ENCODE measurements around the gene PPP1R14C. TPM values are rescaled to one million over a fixed set of nuclear protein-coding genes. Genes with fewer than 3 reads are reported as not detected.

Gene PPP1R14C
- total and polyA plus RNA-seq, 10 of the 15 experiments (the other 5 are each of a cell fraction or from before 2014, with no cell fraction given): 0.07 to 1.6 (median 0.13) TPM; not detected in 4

DNA sequence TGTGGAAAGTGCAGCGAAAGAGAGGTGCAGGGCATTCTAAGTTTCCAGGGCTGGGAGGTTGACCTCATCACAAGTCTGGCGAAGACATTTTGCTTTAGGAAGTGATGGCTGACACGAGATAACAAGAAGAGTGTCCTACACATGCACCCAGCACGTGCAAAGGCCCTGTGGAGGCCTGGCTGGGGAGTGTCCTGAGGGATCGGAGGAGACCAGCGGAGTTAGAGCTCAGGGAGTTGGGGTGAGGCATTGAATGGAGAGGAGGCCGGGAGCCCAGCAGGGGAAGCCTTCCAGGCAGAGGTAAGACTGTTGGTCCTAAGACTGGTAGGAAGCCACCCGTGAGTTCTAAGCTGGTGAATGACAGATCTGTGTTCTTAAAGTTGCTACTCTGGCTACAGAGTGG is 58.4 kb downstream of the PPP1R14C start:
- H3K4me1 ChIP-seq (ENCODE audit: control insufficient read depth, insufficient read depth, low read length): no peaks in the 10 kb centered on the region

DNA sequence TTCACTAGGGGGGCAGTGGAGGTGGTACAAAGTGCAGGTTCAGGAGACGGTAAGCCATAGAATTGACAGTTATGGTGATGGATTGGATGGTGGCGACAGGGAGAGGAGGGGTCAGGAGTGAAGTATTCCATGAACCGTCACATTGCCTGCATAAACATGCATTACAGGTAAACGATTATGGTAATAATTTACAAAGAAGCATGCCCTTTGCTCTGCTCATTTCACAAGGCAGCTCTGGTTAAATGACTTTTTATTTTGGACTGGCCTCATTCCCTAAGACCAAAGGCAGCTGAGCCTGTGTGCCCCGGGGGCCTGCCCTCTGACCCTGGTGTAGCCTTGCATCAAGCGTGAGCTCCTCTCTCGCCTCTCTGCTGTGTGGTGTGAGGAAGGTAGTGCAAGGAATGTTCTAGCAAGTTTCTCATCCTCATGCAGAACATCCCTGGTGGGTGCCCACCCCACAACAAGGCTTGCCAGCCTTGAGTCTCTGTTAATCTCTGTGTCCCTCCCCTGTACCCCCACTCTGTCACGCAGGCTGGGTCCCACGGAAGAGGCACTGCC is 59.0 kb downstream of the PPP1R14C start:
- Histone ChIP-seq H3K36me3 (ENCODE audit: control insufficient read depth in 2 of 2, insufficient read depth in 2 of 2, low read length in 1 of 2) (no peaks in the 10 kb centered on the region), H4K20me1 (ENCODE audit: control insufficient read depth, insufficient read depth) (no peaks in the 10 kb centered on the region), H3K79me2 (ENCODE audit: control insufficient read depth, insufficient read depth, low read length) (no peaks in the 10 kb centered on the region), H3K27me3 (replicated peaks in 1 of 2; ENCODE audit: control insufficient read depth in 2 of 2, insufficient read depth in 2 of 2, low read length in 1 of 2) (peaks cover 0 to 1% of the 10 kb centered on the region in 2 experiments; a peak in 3 of 4 replicates), H3K4me1 (ENCODE audit: control insufficient read depth, insufficient read depth, low read length) (no peaks in the 10 kb centered on the region), H3K4me3 (no peak overlapping the region), H2AFZ (ENCODE audit: control insufficient read depth, low read depth, low read length) (no peak overlapping the region), H3K27ac (ENCODE audit: control insufficient read depth, insufficient read depth) (no peak overlapping the region), H3K9ac (ENCODE audit: control insufficient read depth, insufficient read depth, low read length) (no peak overlapping the region), H3K4me2 (ENCODE audit: control insufficient read depth, insufficient read depth) (no peak overlapping the region), H3K9me3 (replicated peaks; ENCODE audit: control insufficient read depth, insufficient read depth, low read length) (no peaks in the 10 kb centered on the region)
- ChIA-PET POLR2A (no interaction called here), RAD21 (ENCODE audit: unreplicated experiment) (no interaction called here), CTCF (no interaction called here), SMC1A (ENCODE audit: uncharacterized antibody, unreplicated experiment) (no interaction called here)
- ATAC-seq: no peak
- BruUV-seq (replicated peaks): no TSS peak
- DNase-seq (ENCODE audit: low read depth, low spot score): no peak
- in situ Hi-C loops (cut with MboI) (no loop called here), intact Hi-C loops (cut with micrococcal nuclease; ENCODE audit: unreplicated experiment) (no loop called here)
- 34% methylated on average over 9 of the region's 9 CpGs for WGBS (ENCODE audit: insufficient coverage, insufficient replicate concordance, low lambda C conversion rate, missing lambda C conversion rate)
- FAIRE-seq: no peak
- TF ChIP-seq, protein P1, sequence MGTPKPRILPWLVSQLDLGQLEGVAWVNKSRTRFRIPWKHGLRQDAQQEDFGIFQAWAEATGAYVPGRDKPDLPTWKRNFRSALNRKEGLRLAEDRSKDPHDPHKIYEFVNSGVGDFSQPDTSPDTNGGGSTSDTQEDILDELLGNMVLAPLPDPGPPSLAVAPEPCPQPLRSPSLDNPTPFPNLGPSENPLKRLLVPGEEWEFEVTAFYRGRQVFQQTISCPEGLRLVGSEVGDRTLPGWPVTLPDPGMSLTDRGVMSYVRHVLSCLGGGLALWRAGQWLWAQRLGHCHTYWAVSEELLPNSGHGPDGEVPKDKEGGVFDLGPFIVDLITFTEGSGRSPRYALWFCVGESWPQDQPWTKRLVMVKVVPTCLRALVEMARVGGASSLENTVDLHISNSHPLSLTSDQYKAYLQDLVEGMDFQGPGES (IDR thresholded peaks at IDR 0.05): no peak
- TF ChIP-seq STAT3 (IDR thresholded peaks at IDR 0.05; ENCODE audit: low read depth, low read length): no peak
- no peak for TF ChIP-seq SMAD5 (IDR thresholded peaks at IDR 0.05; ENCODE audit: low read depth)
- TF ChIP-seq HDAC2 (IDR thresholded peaks at IDR 0.05): no peak
- TF ChIP-seq, protein P2, sequence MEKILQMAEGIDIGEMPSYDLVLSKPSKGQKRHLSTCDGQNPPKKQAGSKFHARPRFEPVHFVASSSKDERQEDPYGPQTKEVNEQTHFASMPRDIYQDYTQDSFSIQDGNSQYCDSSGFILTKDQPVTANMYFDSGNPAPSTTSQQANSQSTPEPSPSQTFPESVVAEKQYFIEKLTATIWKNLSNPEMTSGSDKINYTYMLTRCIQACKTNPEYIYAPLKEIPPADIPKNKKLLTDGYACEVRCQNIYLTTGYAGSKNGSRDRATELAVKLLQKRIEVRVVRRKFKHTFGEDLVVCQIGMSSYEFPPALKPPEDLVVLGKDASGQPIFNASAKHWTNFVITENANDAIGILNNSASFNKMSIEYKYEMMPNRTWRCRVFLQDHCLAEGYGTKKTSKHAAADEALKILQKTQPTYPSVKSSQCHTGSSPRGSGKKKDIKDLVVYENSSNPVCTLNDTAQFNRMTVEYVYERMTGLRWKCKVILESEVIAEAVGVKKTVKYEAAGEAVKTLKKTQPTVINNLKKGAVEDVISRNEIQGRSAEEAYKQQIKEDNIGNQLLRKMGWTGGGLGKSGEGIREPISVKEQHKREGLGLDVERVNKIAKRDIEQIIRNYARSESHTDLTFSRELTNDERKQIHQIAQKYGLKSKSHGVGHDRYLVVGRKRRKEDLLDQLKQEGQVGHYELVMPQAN (conservative IDR thresholded peaks at IDR 0.05): no peak
- TF ChIP-seq SMARCA5 (IDR thresholded peaks at IDR 0.05): no peak
- TF ChIP-seq, protein P3, sequence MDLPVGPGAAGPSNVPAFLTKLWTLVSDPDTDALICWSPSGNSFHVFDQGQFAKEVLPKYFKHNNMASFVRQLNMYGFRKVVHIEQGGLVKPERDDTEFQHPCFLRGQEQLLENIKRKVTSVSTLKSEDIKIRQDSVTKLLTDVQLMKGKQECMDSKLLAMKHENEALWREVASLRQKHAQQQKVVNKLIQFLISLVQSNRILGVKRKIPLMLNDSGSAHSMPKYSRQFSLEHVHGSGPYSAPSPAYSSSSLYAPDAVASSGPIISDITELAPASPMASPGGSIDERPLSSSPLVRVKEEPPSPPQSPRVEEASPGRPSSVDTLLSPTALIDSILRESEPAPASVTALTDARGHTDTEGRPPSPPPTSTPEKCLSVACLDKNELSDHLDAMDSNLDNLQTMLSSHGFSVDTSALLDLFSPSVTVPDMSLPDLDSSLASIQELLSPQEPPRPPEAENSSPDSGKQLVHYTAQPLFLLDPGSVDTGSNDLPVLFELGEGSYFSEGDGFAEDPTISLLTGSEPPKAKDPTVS (IDR thresholded peaks at IDR 0.05; ENCODE audit: low read depth, low read length): no peak
- no peak for TF ChIP-seq SPI1 (IDR thresholded peaks at IDR 0.05; ENCODE audit: borderline replicate concordance, insufficient read depth, low read depth, low read length)

More for the DNA sequence above, 58.4 kb downstream of the PPP1R14C start:
- ATAC-seq (no peak), DNase-seq (ENCODE audit: low read depth, low spot score) (no peak), FAIRE-seq (no peak)
- no TSS peak for BruUV-seq (replicated peaks)
- SMC1A ChIA-PET (ENCODE audit: uncharacterized antibody, unreplicated experiment): no interaction called here
- CTCF ChIA-PET: no interaction called here
- Histone ChIP-seq H3K4me2 (ENCODE audit: control insufficient read depth, insufficient read depth) (no peak overlapping the region), H2AFZ (ENCODE audit: control insufficient read depth, low read depth, low read length) (no peak overlapping the region), H3K36me3 (ENCODE audit: control insufficient read depth in 2 of 2, insufficient read depth in 2 of 2, low read length in 1 of 2) (no peaks in the 10 kb centered on the region), H3K27me3 (replicated peaks in 1 of 2; ENCODE audit: control insufficient read depth in 2 of 2, insufficient read depth in 2 of 2, low read length in 1 of 2) (peaks cover 0 to 1% of the 10 kb centered on the region in 2 experiments; a peak in 3 of 4 replicates), H3K79me2 (ENCODE audit: control insufficient read depth, insufficient read depth, low read length) (no peaks in the 10 kb centered on the region), H3K4me3 (no peak overlapping the region), H3K9me3 (replicated peaks; ENCODE audit: control insufficient read depth, insufficient read depth, low read length) (no peaks in the 10 kb centered on the region), H3K9ac (ENCODE audit: control insufficient read depth, insufficient read depth, low read length) (no peak overlapping the region), H4K20me1 (ENCODE audit: control insufficient read depth, insufficient read depth) (no peaks in the 10 kb centered on the region), H3K27ac (ENCODE audit: control insufficient read depth, insufficient read depth) (no peak overlapping the region)
- POLR2A ChIA-PET: no interaction called here
- WGBS (ENCODE audit: insufficient coverage, insufficient replicate concordance, low lambda C conversion rate, missing lambda C conversion rate): 29% methylated on average over 7 of the region's 8 CpGs
- intact Hi-C loops (cut with micrococcal nuclease; ENCODE audit: unreplicated experiment): no loop called here
- TF ChIP-seq SMARCA5 (IDR thresholded peaks at IDR 0.05) (no peak), CBX5 (IDR thresholded peaks at IDR 0.05; ENCODE audit: low read depth) (no peak), RFX5 (IDR thresholded peaks at IDR 0.05; ENCODE audit: low read depth, low read length) (no peak), RUNX3 (IDR thresholded peaks at IDR 0.05; ENCODE audit: low read length) (no peak), DPF2 (IDR thresholded peaks at IDR 0.05) (no peak), EP300 (IDR thresholded peaks at IDR 0.05; ENCODE audit: borderline replicate concordance in 1 of 2, control insufficient read depth in 1 of 2, low read depth in 2 of 2, low read length in 2 of 2) (no peak), SUZ12 (IDR thresholded peaks at IDR 0.05; ENCODE audit: unreplicated experiment) (no peak), TARDBP (IDR thresholded peaks at IDR 0.05; ENCODE audit: borderline replicate concordance) (no peak), KAT2A (conservative IDR thresholded peaks at IDR 0.05; ENCODE audit: control insufficient read depth, low read depth, low read length) (no peak)
- RAD21 ChIA-PET (ENCODE audit: unreplicated experiment): no interaction called here
- in situ Hi-C loops (cut with MboI): no loop called here

Measured in GM12878 (cell line).